NCI-H187 treated with DMSO at 0.1 percent for 48 hours (cell line): ENCODE data around the gene GALNT15.

Source experiments
- DNase-seq: peaks from one replicate; lab custom pipeline; 2025; lab: John Stamatoyannopoulos, UW

Gene GALNT15

DNA sequence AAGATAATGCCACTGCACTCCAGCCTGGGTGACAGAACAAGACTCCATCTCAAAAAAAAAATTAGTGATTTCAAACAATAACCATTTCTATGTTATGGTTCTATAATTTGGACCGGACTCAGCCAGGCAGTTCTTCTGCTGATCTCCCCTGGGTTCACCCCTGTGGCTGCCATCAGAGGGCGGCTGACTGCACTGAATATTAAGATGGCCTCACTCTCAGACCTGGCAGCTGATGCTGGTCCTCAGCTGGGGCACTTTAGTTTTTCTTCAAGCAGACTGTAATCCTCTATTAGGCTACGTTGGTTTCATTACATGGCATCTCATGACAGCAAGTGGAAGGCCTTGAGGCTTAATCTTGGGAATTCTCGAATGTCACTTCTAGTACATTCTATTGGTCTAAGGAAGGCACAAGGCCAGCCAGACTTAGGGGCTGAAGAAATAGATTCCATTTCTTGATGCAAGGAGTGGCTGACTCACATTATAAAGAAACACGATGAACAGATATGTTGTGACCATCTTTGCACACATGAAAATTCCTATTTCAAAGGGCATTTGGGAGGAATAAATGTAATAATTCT lies 12.8 kb downstream of the GALNT15 start:
- no peak for DNase-seq

DNA sequence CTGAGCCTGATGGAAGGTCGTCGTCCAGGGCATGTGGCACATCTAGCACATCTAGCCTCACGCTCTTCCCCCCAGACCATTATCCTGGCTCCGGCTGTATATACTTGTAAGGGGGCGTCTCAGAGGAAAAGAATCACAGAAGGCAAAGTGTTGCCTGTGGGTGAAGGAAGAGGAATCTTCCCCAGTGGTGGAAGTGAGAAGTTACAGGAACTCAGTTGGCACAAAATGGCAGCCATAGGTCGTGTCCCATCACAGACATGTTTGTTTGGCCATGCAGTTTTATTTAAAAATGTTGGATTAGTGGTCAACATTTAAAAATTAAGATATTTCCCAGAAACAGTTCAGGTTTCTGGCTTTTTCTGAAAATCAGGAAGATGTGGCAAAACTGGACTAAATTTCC lies 13.6 kb downstream of the GALNT15 start:
- no peak for DNase-seq

DNA sequence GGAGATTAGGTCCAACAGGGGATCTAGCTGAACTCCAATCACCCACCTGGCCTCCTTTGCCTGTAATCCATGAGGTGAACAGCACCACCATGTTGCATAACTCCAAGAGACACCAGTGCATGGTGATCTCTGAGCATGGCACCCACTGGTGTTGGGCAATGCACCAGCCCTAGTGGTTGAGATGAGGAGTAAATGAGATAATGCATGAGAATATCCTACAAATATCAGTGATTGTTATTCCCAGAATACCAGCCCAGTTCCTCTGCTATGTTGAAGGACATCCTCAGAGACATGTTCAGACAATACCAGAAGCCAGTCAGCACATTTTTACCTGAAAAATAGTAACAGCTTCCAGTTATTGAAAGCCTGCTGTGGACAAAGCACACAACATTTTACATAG lies 14.7 kb downstream of the GALNT15 start:
- DNase-seq = no peak

DNA sequence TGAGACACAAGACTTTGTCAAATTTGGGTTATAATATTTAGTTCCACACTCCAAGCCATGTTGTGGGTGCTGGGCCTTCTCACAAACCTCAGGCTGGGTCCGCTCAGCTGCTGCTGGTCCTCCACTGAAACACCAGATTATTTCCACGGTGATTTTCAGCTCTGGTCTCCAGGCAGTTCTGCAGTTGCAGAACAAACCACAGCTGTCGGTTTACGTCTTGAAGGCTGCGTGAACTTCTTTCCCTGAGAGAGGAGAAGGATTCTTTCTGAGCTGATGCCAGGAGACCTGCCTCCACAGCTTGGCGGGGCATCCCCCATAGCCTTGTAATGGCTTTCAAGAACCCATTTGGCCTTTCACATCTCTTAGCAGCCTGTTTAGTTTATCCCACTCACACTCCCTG lies 16.2 kb downstream of the GALNT15 start:
- no peak for DNase-seq

DNA sequence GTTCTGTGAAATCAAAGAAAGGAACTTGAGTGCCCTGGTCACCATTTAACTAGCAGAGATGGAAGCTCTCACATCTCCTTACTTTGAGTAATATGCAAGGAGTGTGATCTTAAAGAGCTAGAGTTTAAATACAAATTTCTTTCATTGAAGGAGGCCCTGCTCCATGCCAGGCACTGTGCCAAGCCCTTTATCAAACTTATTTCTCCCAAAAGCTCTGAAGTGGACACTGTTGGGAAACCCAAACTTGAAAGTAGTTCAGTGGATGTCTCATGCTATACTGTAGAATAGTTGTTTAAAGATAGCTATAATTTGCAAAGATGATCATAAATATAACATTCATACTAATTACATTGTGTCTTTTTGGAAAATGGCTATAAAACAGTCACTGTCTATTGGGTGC lies 17.1 kb downstream of the GALNT15 start:
- DNase-seq = no peak

DNA sequence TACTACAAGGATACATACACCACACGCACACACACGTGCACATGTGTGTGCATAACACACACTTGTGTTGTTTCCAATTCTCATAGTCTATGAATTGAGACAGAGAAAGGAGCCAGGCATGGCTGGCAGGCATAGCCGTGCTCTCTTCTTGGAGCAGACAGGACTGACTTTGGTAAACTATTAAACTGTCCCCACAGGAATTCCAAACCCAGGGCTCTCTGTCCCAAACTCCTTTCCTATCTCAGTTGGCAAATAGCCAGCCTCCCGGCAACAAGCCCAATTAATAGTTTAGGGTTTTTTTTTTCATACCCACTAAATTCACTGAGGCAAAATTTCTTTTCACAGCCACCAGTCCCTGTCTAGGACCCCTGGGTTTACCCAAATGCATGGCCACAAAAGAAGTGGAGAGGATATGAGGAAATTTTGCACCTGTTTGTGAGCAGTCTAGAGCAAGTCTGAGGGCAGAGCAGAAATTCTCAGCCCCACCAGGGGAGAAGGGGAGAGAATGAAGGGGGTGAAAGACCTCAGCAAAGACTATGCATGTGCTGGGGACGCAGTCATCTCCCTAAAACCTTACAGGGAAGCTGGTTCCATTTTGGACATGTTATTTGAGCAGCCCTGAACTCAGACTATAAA lies 17.8 kb downstream of the GALNT15 start:
- no peak for DNase-seq

DNA sequence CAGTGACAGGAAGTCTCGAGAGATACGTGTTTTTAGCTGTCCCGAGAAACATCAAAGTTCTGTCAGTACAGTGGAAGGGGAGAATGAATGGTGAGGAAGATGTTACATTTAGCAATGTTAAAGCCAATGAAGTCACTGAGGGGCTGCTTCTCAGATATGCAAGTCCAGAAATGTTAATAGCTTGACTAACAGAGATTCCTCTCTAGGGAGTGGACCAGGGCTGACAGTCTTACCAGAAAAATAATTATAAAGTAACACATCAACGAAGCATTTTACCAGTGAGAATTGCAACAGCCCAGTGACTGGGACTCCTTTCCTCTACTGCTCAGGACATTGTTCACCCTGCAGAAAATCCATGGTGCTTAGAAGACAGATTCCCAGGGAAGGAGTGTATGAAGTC lies 23.9 kb downstream of the GALNT15 start:
- DNase-seq = no peak

DNA sequence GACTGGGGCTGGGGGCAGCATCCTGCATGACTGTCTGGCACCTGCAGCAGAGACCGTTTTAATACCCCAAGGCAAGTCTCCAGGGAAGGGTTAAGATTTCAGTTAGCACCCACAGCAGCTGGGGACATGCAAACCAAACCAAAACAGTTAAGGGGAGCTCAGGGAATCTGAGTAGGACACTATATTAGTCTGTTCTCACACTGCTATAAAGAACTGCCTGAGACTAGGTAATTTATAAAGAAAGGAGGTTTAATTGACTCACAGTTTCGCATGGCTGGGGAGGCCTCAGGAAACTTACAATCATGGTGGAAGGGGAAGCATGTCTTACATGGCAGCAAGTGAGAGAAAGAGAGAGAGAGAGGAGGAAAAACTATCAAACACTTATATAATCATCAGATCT lies 25.3 kb downstream of the GALNT15 start:
- DNase-seq = no peak

DNA sequence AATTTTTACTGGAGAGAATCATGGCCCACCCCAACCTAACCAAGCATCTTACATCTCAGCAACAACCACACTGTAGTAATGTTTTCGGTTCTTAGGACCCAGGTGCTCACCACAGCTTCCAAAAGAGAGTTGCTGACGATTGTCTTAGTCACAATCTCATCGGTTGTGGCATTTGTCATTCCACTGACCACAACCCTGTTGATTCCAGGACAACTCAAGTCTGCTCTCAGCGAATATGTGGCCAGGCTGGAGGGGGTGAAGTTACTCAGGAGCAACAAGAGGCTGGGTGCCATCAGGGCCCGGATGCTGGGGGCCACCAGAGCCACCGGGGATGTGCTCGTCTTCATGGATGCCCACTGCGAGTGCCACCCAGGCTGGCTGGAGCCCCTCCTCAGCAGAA lies 25.9 kb downstream of the GALNT15 start:
- no peak for DNase-seq

DNA sequence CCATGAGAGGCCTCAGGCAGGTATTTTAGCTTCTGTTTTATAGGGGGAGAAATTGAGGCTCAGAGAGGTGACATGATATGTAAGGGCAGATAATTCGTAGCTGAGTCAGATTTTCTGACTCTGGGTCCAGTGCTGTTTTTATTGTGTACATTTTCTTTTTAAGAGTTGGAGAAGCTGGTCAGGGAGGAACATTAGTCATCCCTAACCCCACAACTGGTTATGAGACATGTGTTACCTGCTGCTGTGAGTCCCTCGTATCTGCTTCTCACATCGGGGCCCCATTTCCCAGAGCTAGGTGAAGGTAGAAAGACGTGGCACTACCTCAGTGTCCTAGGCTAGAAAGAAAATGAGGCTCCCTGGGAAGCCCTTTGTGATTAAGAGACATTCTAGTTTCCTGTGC lies 28.6 kb downstream of the GALNT15 start:
- DNase-seq = no peak

DNA sequence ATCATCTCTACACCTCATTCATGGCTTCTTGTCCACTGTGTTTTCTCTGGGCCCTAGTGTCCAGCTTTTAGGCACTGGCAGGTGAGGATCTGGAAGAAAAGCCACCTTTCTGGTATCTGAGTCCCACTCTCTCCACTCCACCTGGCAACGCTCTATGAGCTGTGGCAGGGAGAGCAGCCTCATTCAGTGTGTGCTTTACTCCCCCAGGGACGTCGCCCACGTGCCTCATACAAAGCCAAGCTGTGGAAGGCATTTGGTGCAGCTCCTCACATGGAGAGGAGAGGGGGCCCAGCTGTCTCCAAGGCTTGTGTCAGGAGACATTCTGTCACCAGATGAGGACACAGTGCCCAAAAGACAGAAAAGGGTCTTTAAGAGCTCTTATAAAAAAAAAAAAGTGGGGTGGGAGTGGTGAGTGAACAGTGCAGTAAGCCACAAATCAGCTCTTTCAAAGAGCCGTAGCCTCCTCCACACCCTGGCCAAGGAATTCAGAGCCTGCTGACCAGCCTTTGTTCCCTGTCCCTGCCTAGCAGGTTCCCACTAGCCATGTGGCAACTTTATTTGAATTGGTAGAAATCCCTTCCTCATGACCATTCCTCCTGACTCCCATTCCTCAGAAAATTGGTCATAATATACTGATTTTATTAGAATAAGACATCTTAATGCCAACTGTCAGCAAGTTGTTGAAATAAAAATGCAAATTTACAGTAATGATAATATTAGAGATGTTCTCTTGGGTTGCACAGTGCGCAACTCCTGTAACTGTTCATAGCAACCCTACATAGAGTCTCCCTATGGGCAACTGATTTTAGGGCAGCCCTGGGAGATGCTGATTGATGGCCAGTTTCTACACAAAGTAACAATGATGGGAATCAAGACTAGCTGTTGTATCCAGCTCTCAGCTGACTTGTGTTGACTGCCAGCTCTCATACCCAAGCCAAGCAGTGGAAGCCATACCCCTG lies 29.5 kb downstream of the GALNT15 start:
- DNase-seq = no peak

DNA sequence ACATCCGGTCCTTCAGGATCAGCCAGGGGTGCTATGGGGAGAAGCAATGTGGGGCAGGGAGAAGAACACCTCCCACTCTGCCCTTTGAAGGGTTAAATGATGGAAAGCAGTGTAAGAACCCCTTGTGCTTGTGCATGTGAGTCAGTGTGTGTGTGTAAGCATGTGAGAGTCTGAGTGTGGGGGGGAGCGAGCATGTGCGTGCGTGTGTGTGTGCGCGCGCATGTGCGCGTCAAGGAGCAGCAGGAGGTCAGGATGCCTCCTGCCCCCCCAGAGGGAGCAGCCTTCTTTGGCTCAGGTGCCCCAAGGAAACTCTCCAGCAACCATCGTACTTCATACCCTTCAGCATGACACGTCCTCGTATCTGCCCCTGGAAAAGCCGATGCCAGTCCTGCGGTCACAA lies 30.3 kb downstream of the GALNT15 start:
- no peak for DNase-seq

DNA sequence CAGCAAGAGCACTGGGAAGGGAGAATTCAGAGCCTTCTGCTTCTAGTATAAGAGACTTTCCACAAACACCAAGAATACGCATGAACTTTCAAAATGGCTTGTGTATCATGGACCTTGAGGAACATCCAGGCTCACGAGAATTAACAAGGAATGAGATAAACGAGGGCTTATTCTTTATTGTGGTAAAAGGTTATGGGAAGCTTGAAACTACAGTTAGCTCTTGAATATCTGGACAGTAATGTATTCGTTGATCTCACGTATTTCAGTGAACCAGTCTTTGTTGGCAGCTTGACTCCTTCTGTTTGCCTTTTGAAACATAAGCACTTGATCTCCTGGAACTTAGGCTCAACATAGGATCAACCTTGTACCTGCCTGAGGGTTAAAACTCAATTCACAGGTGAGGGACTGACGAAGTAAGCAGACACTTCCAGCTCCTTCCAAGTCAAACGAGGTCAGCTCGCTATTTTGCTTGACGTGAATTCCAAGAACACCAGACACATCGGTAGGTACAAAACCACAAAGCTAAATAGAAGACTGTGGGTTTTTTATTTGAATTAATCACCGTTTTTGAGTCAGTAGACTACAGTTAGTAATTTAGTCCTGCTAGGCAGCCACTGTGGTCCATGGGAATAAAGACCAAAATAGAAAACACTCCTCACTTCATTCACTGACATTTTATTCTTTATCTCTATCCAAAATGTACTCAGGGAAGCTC lies 30.8 kb downstream of the GALNT15 start:
- no peak for DNase-seq

DNA sequence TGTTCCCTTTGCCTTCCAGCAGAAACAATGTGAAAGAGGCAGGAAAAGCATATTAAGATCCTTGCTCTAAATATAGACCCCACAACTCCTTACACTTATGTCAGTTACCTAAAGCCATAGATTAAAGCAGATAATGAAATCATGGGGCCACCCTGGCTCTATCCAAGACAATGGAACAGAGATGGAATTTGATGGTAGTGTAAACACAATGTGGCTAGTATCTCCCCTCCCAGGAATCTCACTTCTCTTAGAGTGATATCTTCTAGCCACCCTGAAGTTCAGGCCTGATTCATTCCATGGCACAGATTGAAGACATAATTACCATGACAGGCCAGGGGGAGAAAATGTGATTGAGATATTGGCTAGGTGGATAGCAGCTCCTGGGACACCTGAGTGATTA lies 32.6 kb downstream of the GALNT15 start:
- no peak for DNase-seq

DNA sequence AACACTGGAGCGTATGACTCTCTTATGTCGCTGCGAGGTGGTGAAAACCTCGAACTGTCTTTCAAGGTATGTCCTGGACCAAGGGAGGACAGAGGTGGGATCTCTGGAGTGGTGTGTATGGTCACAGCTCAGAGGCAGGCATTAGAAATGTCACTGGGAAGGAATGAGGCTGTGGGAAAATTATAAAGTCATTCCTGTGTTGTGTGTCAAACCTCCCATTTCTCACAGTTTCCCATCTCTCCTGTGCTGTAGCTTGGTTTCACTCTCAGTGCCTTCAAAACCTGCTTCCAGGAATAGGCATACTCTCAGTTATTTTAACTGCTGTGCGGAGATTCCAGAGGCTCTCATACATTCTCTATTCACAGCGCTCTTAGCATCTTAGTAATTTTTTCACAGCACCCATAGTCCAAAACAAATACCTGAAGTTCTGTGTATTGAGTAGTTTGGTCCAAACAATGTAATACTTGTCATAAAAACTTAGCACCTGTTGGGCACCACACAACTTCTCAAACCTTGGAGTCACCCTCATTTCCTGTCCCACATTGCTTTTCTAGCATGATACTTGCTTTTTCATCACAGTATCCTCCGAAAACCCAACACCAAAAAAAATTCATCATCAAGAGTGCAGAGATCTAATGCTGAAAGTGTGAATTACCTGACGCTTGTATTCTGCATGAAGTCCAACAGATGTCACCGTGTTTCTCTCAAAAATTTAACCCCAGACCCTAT lies 36.9 kb downstream of the GALNT15 start:
- no peak for DNase-seq

DNA sequence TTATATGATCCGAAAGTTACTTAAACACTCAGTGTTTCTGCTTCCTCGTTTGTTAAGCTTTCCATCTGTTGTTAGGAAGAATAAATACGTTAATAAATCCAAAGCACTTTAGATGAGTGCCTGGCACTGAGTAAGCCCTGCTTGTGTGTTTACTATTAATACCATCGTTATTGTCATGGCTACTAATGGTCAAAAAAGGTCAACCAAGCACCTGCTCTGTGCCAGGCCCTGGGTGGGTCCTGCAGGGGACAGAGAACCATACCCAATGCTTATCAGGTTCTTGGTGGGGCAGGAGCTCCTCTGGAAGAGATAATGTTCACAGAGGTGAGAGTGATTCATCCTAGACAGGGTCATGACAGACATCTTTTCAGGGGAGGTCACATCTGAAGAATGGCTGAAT lies 39.9 kb downstream of the GALNT15 start:
- no peak for DNase-seq

DNA sequence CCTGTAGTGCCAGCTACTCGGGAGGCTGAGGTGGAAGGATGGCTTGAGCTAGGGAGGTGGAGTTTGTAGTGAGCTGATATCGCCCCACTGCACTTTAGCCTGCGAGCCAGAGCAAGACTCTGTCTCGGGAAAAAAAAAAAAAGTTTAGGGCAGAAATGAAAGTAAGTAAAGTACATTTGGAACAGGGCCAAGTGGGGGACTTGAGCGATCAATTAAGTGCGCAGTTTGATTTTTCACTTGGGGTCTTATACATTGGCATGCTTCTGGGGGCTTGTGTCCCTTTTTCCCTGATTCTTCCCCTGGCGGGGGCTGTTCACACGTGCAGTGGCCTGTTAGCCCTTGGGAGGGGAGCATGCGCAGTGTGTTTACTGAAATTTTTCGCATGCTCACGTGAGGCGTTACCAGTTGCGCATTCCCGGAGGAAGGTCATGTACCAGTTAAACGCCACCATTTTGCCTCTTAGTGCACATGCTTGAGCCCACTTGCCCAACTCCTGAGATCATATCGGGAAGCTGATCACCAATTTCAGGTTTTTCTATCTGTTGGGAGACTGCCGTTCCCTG lies 42.0 kb downstream of the GALNT15 start:
- no peak for DNase-seq

DNA sequence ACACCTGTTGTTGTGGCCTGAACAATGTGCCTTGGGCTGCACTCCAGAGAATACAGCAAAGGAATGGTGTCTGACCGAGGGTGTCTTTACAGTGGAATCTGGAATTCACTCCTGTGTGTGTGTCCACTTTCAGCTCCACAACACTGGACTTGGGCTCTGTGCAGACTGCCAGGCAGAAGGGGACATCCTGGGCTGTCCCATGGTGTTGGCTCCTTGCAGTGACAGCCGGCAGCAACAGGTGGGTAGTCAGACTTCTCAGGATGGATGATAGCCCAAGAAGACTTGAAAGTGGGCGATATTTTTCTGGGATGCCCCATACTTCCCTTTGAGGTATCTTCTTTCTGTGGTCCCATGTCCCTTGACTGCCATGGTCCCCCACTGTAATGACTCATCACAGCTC lies 45.3 kb downstream of the GALNT15 start:
- DNase-seq = no peak

DNA sequence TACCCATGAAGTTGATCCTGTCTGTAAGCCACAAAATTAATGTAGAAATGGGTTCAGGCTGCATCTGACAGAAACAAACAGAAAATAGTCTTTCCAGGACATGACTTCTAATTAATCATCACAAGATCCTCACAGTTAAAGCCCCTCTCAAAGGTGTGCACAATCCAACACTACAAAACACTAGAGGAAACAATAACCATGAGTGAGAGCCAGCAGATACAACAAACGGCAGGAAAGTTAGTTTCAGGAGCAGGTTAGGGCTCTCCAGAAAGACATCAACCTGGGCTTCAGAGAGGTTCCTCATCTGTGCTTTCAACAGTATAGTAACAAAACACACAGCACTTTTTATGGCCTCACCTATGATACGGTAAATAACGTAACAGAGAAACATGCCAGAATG lies 47.5 kb downstream of the GALNT15 start:
- DNase-seq = no peak

DNA sequence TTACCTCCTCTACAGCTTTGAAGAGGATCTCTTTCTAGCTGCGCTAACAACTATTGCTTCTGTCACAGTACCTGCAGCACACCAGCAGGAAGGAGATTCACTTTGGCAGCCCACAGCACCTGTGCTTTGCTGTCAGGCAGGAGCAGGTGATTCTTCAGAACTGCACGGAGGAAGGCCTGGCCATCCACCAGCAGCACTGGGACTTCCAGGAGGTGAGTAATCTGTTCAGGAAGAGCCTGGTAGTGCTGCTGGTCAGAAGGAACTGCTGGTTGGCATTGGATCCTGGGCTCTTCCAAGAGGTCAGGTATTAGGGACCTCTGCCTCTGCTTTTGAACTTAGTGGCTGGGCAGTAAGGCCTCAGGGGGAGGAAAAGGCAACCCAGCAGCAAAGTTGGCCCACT lies 48.1 kb downstream of the GALNT15 start:
- DNase-seq = no peak

DNA sequence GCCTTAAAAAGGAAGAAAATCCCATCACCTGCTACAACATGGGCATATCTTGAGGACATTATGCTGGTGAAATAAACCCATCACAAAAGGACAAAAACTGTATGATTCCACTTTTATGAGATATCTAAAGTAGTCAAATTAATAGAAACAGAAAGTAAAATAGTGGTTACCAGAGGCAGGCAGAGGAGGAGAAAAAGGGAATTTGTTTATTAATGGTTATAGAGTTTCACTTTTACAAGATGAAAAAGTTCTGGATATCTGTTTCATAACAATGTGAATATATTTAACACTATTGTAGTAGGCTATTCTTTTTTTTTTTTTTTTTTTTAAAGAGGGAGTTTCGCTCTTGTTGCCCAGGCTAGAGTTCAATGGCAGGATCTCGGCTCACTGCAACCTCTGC lies 49.8 kb downstream of the GALNT15 start:
- no peak for DNase-seq

DNA sequence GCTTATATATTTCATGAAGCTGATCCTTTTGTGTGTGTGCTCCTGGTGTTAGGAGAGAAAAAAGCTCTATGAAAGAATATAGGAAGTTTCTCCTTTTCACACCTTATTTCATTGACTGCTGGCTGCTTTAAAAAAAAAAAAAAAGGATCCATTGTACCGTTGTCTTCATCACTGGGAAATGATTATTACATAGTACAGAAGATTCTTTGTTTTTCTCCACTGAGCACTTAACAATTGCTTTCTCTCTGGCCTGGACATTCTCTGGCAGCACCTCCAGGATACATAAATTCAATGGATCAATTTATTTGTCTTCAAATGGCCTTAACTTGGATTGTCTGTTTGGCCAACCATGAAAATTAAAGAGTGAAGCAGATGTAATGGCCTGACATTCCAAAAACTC lies 53.1 kb downstream of the GALNT15 start:
- no peak for DNase-seq
